Keratinocyte (primary cell): ENCODE results near the gene RELL1. TPM values are rescaled to one million over a fixed set of nuclear protein-coding genes. Genes with fewer than 3 reads are reported as not detected.

Experiments
- DNase-seq: peaks from one replicate; pipeline ENCODE4 v3.0.0-alpha.2; 2011; ENCODE audit warnings: low read depth, missing footprints, low spot score
- FAIRE-seq: peaks from 2 replicates; lab custom pipeline; 2011; peaks lifted over from hg19 to GRCh38; lab: Jason Lieb, UNC
- H2AFZ ChIP-seq: 2 replicates; pipeline ENCODE4 v1.6.0; 2012; ENCODE audit warnings: low read length, control low read depth, inconsistent platforms; ENCODE audit not compliant: control insufficient read depth
- H3K27ac ChIP-seq: 2 replicates; pipeline ENCODE4 v1.5.1; 2011; ENCODE audit warnings: low read length; ENCODE audit not compliant: control insufficient read depth, insufficient read depth
- H3K27me3 ChIP-seq: 3 replicates; pipeline ENCODE4 v1.6.0; 2011; ENCODE audit warnings: low read length; ENCODE audit not compliant: control insufficient read depth, insufficient read depth; ENCODE audit errors: extremely low read depth
- H3K36me3 ChIP-seq, 2 experiments: 2 replicates in 1 of 2; 3 replicates in 1 of 2; pipeline ENCODE4 v1.5.1; 2011; ENCODE audit warnings: low read length in 2 of 2, mild to moderate bottlenecking in 1 of 2; ENCODE audit not compliant: control insufficient read depth in 2 of 2, insufficient read depth in 2 of 2; ENCODE audit errors: extremely low read depth in 1 of 2
- H3K4me1 ChIP-seq: 3 replicates; pipeline ENCODE4 v1.5.1; 2011; ENCODE audit warnings: low read length; ENCODE audit not compliant: control insufficient read depth, insufficient read depth; ENCODE audit errors: extremely low read depth
- H3K4me2 ChIP-seq: 3 replicates; pipeline ENCODE4 v1.6.0; 2011; ENCODE audit warnings: low read depth, low read length; ENCODE audit not compliant: control insufficient read depth, insufficient read depth; ENCODE audit errors: extremely low read depth
- H3K4me3 ChIP-seq, 3 experiments: fragments of 200-600 bp in 1 of 3; sonication (generic) in 1 of 3; 2 replicates in 2 of 3; 3 replicates in 1 of 3; pipeline ENCODE4 v1.5.1; 2011 to 2016; ENCODE audit warnings: low read length in 3 of 3, mild to moderate bottlenecking in 3 of 3, control low read depth in 2 of 3, inconsistent platforms in 1 of 3, low read depth in 1 of 3, mixed read lengths in 1 of 3, mixed run types in 1 of 3, moderate library complexity in 1 of 3; ENCODE audit not compliant: control insufficient read depth in 2 of 3, insufficient read depth in 2 of 3; ENCODE audit errors: extremely low read depth in 1 of 3
- H3K79me2 ChIP-seq: 2 replicates; pipeline ENCODE4 v1.6.0; 2012; ENCODE audit warnings: low read length; ENCODE audit not compliant: control insufficient read depth, insufficient read depth
- H3K9ac ChIP-seq: 3 replicates; pipeline ENCODE4 v1.6.0; 2011; ENCODE audit warnings: low read length; ENCODE audit not compliant: control insufficient read depth, insufficient read depth; ENCODE audit errors: extremely low read depth
- H3K9me1 ChIP-seq: 3 replicates; pipeline ENCODE4 v1.6.0; 2011; ENCODE audit warnings: low read length; ENCODE audit not compliant: control insufficient read depth, insufficient read depth; ENCODE audit errors: extremely low read depth
- H3K9me3 ChIP-seq: 2 replicates; pipeline ENCODE4 v1.5.1; 2012; ENCODE audit warnings: low read depth, low read length; ENCODE audit not compliant: control insufficient read depth
- H4K20me1 ChIP-seq: 3 replicates; pipeline ENCODE4 v1.6.0; 2011; ENCODE audit warnings: low read length; ENCODE audit not compliant: control insufficient read depth, insufficient read depth; ENCODE audit errors: extremely low read depth
- CTCF ChIP-seq, 3 experiments: IDR thresholded peaks in 1 of 3; conservative IDR thresholded peaks in 1 of 3; optimal IDR thresholded peaks in 1 of 3; 2 replicates in 2 of 3; 3 replicates in 1 of 3; pipeline versions ENCODE3 to v1.5.1; 2011; ENCODE audit warnings: low read length in 3 of 3, mild to moderate bottlenecking in 3 of 3, moderate library complexity in 2 of 3, control low read depth in 1 of 3, inconsistent platforms in 1 of 3; ENCODE audit not compliant: insufficient read depth in 2 of 3; ENCODE audit errors: extremely low read depth in 1 of 3
- EZH2 ChIP-seq: IDR thresholded peaks from one replicate; pipeline ENCODE4 v1.6.1; 2012; ENCODE audit warnings: inconsistent platforms, mild to moderate bottlenecking, low read length, moderate library complexity
- dilution Hi-C: fragments of 300-500 bp; cut with MboI; formaldehyde crosslinking; loops from one replicate; pipeline ENCODE4 v1.7.0; 2020; ENCODE audit warnings: low sequenced_read_pairs; ENCODE audit not compliant: extremely low pct_ligation_motif_present
- polyA plus RNA-seq, 5 experiments: library from polyadenylated mRNA; depleted of rRNA in 3 of 5; stranded (reverse) in 3 of 5; stranded (forward) in 1 of 5; unstranded in 1 of 5; fragments of >200 nt; gene quantifications; 1 replicate in 1 of 5; 2 replicates in 3 of 5; 3 replicates in 1 of 5; pipeline versions ENCODE4 v1.2.1 to v1.2.3, GENCODE V29; 2011 to 2012; ENCODE audit warnings: missing spikeins in 2 of 5, low read depth in 1 of 5, low replicate concordance in 1 of 5

Gene RELL1
- polyA plus RNA-seq, 1 donor (not counting 4 experiments of a cell fraction or from before 2014, with no cell fraction given), result 9.3 TPM

DNA sequence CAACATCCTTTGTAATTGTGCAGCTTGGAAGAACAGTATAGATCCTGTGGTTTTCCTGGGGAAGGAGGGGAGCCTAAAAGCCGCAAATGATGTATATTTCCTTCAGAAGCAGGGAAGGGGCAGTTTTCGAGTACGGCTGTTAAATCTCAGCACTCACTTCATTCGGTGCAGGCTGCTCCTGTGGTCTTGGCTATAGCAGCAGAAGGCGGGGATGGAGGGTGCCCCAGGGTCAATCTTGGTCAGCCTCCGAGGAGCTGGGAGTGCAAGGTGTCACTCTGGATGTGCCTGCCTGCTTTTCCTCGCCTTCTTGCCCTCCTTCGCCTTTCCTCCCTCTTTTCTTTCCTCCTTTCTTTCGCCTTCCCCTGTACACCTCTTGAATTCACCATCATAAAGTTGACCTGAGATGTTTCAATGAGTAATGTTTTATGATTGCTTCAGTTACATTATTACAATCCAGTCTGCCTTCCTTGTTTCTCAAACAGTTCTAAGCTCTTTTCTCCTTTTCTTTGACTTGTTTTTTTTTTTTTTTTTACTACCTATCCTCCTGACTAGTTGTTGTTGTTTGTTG is 101.6 kb downstream of the RELL1 start:
- H2AFZ ChIP-seq, result no peak overlapping the region
- FAIRE-seq, result no peak
- dilution Hi-C loops, result no loop called here

GRCh38 chr4:37584071-37584470 is 102.1 kb downstream of the RELL1 start:
- no peak overlapping the region for H3K4me3 ChIP-seq
- no peak overlapping the region for H3K27ac ChIP-seq
- H3K4me1 ChIP-seq, result no peaks in the 10 kb centered on the region
- no peak for DNase-seq
- H4K20me1 ChIP-seq, result no peaks in the 10 kb centered on the region
- H3K4me2 ChIP-seq, result no peak overlapping the region
- H3K36me3 ChIP-seq, result no peaks in the 10 kb centered on the region
- dilution Hi-C loops, result no loop called here
- H3K9me1 ChIP-seq, result no peaks in the 10 kb centered on the region
- H3K9me3 ChIP-seq, result no peaks in the 10 kb centered on the region
- no peaks in the 10 kb centered on the region for H3K79me2 ChIP-seq
- TF ChIP-seq EZH2, result no peak
- no peak for TF ChIP-seq CTCF (optimal IDR thresholded peaks at IDR 0.05 in 1 of 3, IDR thresholded peaks at IDR 0.05 in 1 of 3, conservative IDR thresholded peaks at IDR 0.05 in 1 of 3; ENCODE audit: extremely low read depth in 1 of 3, insufficient read depth in 2 of 3, low read length in 3 of 3)
- H2AFZ ChIP-seq, result no peak overlapping the region
- H3K9ac ChIP-seq, result no peak overlapping the region
- H3K27me3 ChIP-seq, result no peaks in the 10 kb centered on the region
- FAIRE-seq, result no peak

More for the DNA sequence above, 101.6 kb downstream of the RELL1 start:
- no peaks in the 10 kb centered on the region for H4K20me1 ChIP-seq
- H3K4me1 ChIP-seq, result no peaks in the 10 kb centered on the region
- H3K4me2 ChIP-seq, result no peak overlapping the region
- H3K36me3 ChIP-seq, result no peaks in the 10 kb centered on the region
- no peak overlapping the region for H3K27ac ChIP-seq
- H3K4me3 ChIP-seq, result no peak overlapping the region
- no peaks in the 10 kb centered on the region for H3K27me3 ChIP-seq
- H3K9ac ChIP-seq, result no peak overlapping the region
- no peaks in the 10 kb centered on the region for H3K9me3 ChIP-seq
- DNase-seq, result no peak
- H3K79me2 ChIP-seq, result no peaks in the 10 kb centered on the region
- no peak for TF ChIP-seq CTCF (optimal IDR thresholded peaks at IDR 0.05 in 1 of 3, IDR thresholded peaks at IDR 0.05 in 1 of 3, conservative IDR thresholded peaks at IDR 0.05 in 1 of 3; ENCODE audit: extremely low read depth in 1 of 3, insufficient read depth in 2 of 3, low read length in 3 of 3)
- no peaks in the 10 kb centered on the region for H3K9me1 ChIP-seq
